NCI-H1436 treated with DMSO at 0.1 percent for 48 hours (cell line): Measurements from ENCODE around the gene ARNT2.

ENCODE experiments used
- DNase-seq: peaks from one replicate; lab custom pipeline; 2025; lab: John Stamatoyannopoulos, UW

The ARNT2 gene

GRCh38 chr15:80594091-80594889 lies 190.1 kb downstream of the ARNT2 start:
- DNase-seq: no peak

GRCh38 chr15:80595396-80595795 lies 191.2 kb downstream of the ARNT2 start:
- no peak for DNase-seq

- DNase-seq: no peak
These were observed 192.4 kb downstream of the ARNT2 start for GRCh38 chr15:80596521-80596976.

GRCh38 chr15:80597076-80597475 lies 192.9 kb downstream of the ARNT2 start:
- no peak for DNase-seq

DNA sequence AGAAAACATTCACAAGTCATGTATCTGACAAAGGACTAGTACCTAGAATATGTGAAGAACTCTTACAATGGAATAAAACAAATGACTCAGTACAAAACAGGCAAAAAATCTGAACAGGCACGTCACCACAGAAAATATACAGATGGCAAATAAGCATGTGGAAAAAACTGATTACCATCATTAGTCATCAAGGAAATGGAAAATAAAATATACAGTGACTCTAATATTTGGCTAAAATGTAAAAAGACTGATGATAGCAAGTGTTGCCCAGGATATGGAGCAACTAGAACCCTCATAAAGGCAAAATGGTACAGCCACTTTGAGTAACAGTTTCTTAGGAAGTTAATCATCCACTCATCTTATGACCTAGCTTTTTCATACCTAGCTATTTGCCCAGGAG lies 195.2 kb downstream of the ARNT2 start:
- DNase-seq: no peak

GRCh38 chr15:80600626-80601025 lies 196.4 kb downstream of the ARNT2 start:
- DNase-seq: no peak

DNA sequence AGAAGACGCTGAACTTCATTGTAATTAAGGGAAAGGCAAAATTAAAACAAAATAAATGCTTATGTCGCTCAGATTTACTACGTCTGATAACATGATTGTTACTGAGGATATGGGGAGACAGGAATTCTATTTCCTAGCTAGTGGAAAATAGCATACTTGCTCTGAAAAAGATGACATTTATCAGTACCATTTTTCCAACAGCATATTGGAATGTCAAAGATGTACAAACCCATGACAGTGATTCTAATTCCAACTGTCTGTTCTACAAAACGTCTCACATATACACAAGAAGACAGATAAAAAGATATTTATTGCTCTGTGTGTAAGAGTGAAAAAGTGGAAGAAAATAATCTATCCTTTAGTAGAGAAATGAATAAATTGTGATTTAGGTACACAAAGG lies 197.1 kb downstream of the ARNT2 start:
- DNase-seq: no peak

DNA sequence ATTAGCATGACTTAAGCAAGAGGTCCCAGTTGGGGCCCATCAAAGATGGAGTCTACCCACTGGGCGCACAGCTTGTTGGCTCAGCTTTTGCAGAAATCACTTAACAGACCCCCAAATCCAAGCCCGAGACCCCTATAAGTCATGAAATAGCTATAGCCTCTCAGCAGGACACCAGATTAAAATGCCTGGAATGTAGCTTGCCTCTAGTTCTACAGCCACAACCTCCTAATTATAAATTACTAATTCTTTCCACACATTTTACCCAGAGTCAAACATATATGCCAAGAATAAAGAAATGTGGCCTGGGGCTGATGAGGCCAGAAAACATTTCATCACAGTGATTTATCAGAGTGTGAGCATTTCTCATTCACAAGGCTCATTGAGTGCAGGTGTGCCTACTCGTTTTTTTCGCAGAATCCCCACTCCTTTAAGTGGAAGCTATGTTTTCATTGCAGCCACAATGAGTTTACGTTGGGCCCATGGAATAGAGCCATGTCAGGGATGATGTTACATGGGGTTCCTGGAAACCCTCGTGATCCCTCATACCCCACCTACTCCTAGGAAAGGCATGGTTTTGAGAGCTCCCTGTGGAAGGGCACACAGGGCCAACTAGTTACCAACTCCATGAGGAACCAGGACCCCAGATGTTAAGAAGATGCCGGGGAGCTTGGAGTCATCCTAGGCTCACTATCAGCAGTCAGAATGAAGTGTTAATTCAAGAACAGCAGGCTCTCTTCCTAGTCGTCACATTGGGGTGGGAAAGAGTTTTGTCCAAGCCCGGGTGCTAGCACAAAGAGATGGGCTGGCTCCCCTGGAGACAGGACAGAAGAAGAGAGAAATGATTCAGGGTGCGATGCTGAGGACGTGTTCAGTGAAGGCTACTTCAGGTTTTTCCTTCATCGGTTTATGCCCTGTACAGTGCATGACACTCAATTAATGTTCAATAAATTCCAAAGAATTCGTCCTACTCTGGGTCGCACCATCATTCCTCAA lies 200.7 kb downstream of the ARNT2 start:
- no peak for DNase-seq

- DNase-seq: no peak
These were observed 201.5 kb downstream of the ARNT2 start for GRCh38 chr15:80605591-80606150.

GRCh38 chr15:80606511-80607071 lies 202.4 kb downstream of the ARNT2 start:
- DNase-seq: no peak

DNA sequence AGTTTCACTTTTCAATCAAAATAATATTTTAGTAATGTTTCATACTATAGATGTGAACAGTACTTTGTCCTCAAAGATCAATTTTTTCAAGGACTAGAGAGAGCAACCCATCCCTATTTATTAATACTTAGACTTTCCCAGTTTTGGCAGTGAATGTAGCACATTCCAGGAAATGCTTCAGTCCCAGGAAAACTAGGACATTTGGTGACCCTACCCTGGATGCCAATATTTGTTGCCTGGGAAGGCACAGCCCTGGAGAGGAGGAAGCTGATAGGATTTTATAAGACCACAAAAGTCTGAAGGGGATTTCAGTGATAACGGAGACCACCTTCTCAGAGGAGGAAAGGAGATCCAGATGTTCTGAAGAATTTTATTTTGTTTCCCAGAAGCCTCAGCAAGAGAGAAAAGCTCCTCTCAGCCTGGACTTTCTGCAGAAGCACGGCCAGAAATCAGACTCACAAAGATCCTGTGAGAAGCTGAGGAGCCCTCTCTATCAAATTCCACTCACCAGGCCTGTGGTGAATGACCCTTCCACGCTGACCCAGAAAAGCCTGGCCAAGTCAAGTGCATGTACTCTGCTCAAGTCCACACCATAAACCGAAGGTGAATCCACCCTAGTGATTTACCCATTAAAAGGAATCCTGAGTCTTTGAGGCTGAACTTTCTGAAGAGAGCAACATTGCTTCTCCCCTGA lies 203.3 kb downstream of the ARNT2 start:
- no peak for DNase-seq

DNA sequence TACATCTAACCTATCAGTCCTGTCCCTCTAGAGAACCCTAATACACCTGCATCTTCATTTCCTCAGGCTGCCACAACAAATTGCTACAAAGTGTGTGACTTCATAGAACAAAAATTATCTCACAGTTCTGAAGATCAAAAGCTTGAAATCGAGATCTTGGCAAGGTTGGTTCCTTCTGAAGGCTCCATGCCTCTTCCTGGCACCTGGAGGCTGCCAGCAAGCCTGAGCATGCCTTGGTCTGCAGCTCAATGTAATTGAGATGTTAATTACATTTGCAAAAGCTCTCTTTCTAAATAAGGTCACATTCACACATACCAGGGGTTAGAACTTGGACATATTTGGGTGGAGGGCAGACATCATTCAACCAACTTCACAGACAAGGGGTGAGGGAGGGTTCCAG lies 204.5 kb downstream of the ARNT2 start:
- peak; percentile 34 for DNase-seq

DNA sequence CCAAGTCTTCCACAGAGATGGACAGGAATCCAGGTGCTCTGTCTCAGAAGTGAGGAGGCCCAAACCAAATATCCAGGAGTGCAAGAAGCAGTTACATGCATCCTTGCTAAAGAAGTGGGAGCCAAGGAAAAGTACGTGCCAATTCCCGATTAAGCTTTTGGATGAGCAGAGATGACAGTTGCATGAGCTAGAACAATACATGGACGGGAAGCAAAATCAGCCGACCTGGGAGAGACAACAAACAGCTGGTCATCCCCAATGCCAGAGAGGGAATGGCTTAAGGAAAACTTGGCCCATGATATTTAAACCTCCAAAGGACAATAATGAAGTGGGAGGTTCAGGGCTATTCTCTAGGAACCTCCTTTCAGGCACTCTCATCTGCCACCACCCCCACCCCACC lies 204.9 kb downstream of the ARNT2 start:
- DNase-seq: no peak

- DNase-seq: peak; percentile 65
These were observed 205.3 kb downstream of the ARNT2 start for GRCh38 chr15:80609512-80609946.

- DNase-seq: no peak
These were observed 207.4 kb downstream of the ARNT2 start for GRCh38 chr15:80611543-80612080.

- no peak for DNase-seq
These were observed 208.1 kb downstream of the ARNT2 start for GRCh38 chr15:80612118-80612823.

DNA sequence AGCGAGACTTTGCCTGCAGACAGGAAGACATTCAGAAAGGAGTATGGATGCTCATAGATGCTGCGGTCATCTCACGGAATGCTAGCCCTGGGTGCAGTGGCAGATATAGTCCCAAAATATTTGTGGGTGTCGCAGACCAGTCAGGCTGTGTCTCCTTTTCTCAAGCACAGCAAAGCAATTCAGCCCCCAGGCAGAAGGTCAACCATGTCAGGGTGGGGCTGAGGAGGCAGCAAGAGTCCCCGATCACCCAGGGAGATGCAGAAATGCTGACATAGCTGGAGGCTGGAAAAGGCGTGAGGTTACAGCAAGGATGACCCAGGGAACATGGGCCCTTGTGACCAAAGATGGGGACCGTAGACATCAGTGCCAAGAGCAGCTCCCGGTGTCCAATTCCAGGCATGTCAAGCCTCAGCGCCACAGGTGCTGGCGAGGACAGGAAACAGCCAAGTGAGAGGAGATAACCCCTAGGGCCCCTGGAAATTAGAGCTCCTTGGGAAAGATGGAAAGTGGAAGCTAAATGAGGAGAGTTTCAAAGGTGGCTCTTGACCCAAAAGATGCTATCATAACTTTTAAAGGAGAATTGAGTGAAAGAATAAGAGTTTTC lies 209.7 kb downstream of the ARNT2 start:
- DNase-seq: no peak

DNA sequence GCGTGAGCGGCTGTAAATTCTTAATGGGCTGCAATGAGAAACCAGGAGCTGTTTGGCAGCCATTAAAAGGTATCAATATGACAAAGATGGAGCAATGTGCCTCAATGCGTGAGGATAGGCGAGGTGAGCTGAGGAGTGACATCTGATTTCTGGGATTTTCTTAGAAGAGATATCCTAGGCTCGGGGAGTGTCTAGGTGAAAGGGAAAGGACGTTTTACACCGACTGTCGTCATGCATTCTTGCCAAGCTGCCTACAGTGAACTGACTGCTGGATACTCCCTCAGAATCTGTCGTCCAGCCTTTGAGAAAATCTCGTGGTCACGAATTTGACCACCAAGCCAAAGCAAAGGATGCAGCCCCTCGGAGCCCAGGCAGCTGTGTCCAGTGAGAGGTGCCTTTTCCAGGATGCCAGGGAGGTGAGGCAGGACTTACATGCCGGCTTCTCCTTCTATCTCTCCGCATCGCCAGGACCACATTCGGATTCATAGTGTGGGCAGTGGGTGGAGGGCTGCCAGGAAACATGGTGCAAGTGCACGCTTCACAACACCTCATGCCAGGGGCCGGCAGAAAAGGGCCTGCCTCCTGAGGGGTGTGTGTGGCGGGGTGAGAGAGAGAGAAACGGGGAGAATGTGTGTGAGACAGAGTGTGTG lies 210.7 kb downstream of the ARNT2 start:
- no peak for DNase-seq

- DNase-seq: no peak
These were observed 211.2 kb downstream of the ARNT2 start for GRCh38 chr15:80615361-80615736.
